ENCODE data around the gene CTNNB1.

- TF ChIP-seq, protein P1, sequence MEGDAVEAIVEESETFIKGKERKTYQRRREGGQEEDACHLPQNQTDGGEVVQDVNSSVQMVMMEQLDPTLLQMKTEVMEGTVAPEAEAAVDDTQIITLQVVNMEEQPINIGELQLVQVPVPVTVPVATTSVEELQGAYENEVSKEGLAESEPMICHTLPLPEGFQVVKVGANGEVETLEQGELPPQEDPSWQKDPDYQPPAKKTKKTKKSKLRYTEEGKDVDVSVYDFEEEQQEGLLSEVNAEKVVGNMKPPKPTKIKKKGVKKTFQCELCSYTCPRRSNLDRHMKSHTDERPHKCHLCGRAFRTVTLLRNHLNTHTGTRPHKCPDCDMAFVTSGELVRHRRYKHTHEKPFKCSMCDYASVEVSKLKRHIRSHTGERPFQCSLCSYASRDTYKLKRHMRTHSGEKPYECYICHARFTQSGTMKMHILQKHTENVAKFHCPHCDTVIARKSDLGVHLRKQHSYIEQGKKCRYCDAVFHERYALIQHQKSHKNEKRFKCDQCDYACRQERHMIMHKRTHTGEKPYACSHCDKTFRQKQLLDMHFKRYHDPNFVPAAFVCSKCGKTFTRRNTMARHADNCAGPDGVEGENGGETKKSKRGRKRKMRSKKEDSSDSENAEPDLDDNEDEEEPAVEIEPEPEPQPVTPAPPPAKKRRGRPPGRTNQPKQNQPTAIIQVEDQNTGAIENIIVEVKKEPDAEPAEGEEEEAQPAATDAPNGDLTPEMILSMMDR (IDR thresholded peaks at IDR 0.05) = no peak
- TF ChIP-seq CBX2 (IDR thresholded peaks at IDR 0.05; ENCODE audit: borderline replicate concordance, low read depth) (no peak), RAD21 (conservative IDR thresholded peaks at IDR 0.05 in 1 of 2, IDR thresholded peaks at IDR 0.05 in 1 of 2) (no peak), RFX5 (IDR thresholded peaks at IDR 0.05) (no peak), CEBPB (IDR thresholded peaks at IDR 0.05) (no peak), POLR2A (IDR thresholded peaks at IDR 0.05; ENCODE audit: low read length) (no peak), EP300 (IDR thresholded peaks at IDR 0.05) (no peak), TP53 (CRISPR knock-in tag; IDR thresholded peaks at IDR 0.05) (no peak), ZSCAN20 (CRISPR knock-in tag; IDR thresholded peaks at IDR 0.05) (no peak), JUNB (IDR thresholded peaks at IDR 0.05) (no peak), ESRRA (IDR thresholded peaks at IDR 0.05; ENCODE audit: borderline replicate concordance, low read length) (no peak), NR3C1 (IDR thresholded peaks at IDR 0.05) (no peak)
Measured at GRCh38 chr3:41286305-41286704, 87.0 kb downstream of the CTNNB1 start.

All from A549 (cell line).